PFSK-1 (cell line): ENCODE measurements around the gene CD160.

Experiments used
- SIN3A ChIP-seq: IDR thresholded peaks from 2 replicates; pipeline ENCODE4 v1.6.1; 2012; ENCODE audit warnings: mild to moderate bottlenecking, low read length, moderate library complexity, borderline replicate concordance; ENCODE audit not compliant: insufficient read depth
- TAF1 ChIP-seq: IDR thresholded peaks from 2 replicates; pipeline ENCODE4 v1.6.1; 2012; ENCODE audit warnings: low read length, control low read depth, borderline replicate concordance; ENCODE audit not compliant: insufficient read depth

DNA sequence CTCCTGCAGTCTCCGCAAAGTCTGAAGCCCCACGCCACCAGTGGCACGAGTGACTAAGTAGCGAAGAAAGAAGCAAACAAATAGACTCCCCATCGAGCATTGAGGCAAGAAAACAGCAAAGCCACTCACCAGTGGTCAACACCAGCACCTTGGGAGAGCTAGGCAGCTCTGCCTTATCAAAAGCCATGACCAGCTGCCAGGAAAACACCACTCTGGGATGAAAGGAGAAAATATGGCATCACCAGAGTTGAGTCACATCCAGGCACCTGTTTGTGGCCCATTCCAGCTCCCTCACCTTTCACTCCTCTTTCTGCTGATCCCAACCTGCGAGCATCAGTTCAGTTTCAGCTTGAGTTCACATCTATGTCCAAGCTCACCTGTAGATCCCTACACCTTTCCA is 29.4 kb upstream of the CD160 start:
- TF ChIP-seq TAF1 (no peak), SIN3A (no peak)
